HG03558 (cell line): Measurements from ENCODE around the gene LRRC8A.
"Not testable (repeated sequence)": the region's sequence is repeated elsewhere in the genome, so short reads cannot be mapped to it uniquely, and the experiment has no call there.

Experiments
- ATAC-seq: cut with Tn5 transposase; IDR thresholded peaks from one replicate; pipeline ENCODE4 v1.9.1; 2021; ENCODE audit warnings: moderate number of reproducible peaks; ENCODE audit not compliant: unreplicated experiment; ENCODE audit errors: extremely low read depth

LRRC8A gene

DNA sequence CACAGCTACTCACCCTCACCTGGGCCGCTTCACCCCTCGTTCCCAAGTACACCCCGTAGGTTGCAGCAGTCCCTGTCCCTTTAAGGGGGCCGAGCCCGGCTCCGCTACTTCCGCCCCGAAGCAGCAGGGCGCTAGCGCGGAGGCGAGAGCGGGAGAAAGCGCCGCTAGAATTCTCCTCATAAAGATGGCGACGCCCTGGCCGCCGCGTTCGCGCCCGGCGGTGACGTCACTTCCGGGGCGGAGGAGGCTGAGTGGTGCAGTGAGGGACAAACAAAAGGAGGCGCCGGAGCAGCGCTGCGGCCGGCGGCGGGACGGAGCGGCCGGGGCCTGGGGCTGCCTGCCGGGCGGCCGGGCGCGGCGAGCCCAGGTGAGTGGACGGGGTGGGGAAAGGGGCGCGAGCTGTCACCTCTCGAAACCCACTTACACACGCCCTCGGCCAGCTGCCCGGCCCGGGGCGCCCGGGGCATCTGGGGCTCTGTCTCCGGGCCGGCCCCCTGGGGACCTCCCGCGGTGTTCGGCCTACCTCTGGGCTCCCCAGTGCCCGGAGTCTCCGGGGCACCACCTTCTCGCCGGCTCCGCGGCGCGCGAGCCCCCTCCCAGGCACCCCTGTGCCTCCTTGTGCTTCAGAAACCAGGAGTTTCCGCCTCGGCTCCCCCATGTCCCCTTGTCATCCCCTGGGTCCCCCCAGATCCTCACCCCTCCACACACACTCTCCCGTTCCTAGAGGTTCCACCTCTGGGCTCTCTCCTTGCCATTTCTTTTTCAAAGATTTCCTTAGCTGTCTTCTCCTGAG is at the start of gene LRRC8A, which contains the start of gene KYAT1:
TSS of gene LRRC8A (plus strand) at position 250 of the 793 bp plus-strand sequence. CDS start 25,032 bp downstream, outside the sequence.
TSS of gene KYAT1 (minus strand) at position 67 of the 793 bp plus-strand sequence. CDS start 36,545 bp downstream, outside the sequence.
- peak; percentile 69 for ATAC-seq

DNA sequence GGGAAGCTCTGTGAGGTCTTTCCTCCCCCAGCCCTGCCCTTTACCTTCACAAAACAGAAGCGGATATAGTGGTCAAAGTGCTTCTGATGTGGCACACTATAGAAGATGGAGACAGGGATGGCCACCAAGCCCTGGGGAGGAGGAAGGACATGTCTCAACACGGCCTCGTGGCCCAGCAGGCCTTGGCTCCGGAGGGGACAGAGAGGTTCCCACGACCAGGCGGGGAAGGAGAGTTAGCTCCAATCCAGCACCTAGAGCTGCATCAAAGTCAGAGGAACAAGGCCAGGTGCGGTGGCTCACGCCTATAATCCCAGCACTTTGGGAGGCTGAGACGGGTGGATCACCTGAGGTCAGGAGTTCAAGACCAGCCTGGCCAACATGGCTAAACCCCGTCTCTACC is 48.2 kb upstream of the LRRC8A start:
- no peak for ATAC-seq

GRCh38 chr9:128835246-128836210 is 46.4 kb upstream of the LRRC8A start:
- ATAC-seq = no peak

GRCh38 chr9:128836509-128837145 is 45.3 kb upstream of the LRRC8A start:
- no peak for ATAC-seq

GRCh38 chr9:128838338-128838737 is 43.6 kb upstream of the LRRC8A start:
- no peak for ATAC-seq

DNA sequence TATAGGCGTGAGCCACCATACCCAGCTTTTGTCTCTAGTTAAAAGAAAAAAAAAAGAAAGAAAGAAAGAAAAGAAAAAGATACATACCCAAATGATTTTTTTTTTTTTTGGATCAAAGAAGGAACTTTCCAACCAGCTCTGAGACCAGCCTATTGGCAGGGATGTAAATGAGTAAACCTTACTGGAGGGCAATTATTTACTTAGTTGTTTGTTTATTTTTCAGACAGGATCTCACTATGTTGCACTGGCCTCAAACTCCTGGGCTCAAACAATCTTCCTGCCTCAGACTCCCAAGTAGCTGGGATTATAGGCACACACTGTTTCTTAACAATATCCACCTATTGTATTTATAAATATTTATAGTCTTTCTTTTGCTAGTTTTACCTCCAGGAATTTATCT is 41.4 kb upstream of the LRRC8A start:
- ATAC-seq = no peak

GRCh38 chr9:128841694-128842492 is 40.0 kb upstream of the LRRC8A start:
- ATAC-seq = no peak

DNA sequence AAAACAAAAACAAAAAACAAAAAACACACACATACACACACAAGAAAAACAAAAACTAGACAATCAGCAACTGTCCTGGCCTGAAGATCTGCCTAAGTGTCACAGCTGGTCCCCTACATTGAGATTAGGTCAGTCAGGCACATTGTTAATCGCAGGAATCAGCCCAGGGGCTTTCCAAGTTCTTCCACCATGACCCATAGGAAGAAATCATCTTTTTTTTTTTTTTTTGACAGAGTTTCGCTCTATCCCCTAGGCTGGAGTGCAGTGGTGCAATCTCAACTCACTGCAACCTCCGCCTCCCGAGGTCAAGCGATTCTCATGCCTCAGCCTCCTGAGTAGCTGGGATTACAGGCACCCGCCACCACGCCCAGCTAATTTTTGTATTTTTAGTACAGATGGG is 38.8 kb upstream of the LRRC8A start:
- ATAC-seq = not testable (repeated sequence)

GRCh38 chr9:128845186-128845931 is 36.6 kb upstream of the LRRC8A start:
- ATAC-seq = no peak

- no peak for ATAC-seq
Measured at GRCh38 chr9:128846680-128847030, 35.3 kb upstream of the LRRC8A start.

DNA sequence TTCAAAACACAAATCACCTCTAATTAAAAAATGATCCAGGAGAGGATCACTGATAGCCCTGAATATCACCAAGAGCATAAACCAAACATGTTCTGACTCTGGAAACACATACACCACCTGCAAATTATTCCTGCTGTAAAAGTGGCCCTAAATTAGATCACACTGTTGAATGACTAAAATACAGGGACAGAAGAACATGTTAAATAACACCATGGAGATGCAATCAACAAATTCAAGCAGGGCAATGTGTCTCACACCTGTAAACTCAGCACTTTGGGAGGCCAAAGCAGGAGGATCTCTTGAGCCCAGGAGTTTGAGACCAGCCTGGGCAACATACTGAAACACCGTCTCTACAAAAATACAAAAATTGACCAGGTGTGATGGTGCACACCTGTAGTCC is 34.1 kb upstream of the LRRC8A start:
- ATAC-seq = no peak

GRCh38 chr9:128851024-128851423 is 30.9 kb upstream of the LRRC8A start:
- ATAC-seq = not testable (repeated sequence)

DNA sequence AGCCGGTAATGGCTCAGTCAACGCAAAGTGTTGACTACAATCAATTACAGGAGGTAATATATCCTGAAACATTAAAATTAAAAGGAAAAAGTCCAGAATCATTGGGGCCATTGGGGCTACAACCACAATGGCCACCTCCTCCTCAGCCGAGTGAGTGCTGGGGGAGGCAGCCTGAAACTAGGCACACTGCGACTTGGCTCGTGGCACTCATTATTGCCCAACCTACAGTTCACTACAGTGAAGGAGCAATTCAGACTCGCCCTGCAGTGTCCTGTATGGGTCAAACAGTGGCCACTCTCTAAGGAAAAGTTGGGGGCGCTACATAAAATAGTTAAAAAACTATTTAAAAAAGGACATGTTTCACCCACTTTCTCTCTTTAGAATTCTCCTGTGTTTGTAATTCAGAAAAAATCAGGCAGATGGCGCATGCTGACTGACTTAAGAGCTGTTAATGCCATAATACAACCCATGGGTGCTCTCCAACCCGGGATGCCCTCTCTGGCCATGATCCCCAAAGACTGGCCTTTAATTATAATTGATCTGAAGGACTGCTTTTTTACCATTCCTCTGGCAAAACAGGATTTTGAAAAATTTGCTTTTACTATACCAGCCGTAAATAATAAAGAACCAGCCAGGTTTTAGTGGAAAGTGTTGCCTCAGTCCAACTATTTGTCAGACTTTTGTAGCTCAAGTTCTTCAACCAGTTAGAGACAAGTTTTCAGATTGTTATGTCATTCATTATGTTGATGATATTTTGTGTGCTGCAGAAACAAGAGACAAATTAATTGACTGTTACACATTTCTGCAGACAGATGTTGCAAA is 29.9 kb upstream of the LRRC8A start:
- not testable (repeated sequence) for ATAC-seq

- not testable (repeated sequence) for ATAC-seq
Measured at GRCh38 chr9:128852646-128853045, 29.3 kb upstream of the LRRC8A start.

DNA sequence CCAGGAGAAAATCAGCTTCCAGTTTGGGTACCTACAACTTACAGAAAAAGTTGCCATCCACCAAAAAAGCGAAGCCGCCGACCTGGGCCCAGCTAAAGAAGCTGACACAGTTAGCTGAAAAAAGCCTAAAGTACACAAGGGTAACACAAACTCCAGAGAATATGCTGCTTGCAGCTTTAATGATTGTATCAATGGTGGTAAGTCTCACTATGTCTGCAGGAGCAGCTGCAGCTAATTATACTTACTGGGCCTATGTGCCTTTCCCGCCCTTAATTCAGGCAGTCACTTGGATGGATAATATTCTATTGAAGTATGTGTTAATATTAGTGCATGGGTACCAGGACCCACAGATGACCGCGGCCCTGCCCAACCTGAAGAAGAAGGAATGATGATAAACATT is 27.5 kb upstream of the LRRC8A start:
- ATAC-seq = not testable (repeated sequence)

- ATAC-seq = not testable (repeated sequence)
Measured at GRCh38 chr9:128858476-128858875, 23.5 kb upstream of the LRRC8A start.

DNA sequence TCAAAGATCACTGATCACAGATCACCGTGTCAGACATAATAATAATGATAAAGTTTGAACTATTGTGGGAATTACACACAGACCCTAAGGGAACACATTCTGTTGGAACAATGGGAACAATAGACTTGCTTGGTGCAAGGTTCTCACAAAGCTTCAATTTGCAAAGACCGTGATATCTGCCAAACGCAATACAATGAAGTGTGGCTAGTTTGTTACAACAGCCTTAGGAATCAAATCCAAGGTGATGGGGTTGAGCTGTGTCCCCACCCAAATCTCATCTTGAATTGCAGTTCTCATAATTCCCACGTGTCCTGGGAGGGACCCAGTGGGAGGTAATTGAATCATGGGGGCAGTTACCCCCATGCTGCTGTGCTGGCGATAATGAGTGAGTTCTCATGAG is 21.0 kb upstream of the LRRC8A start:
- ATAC-seq = no peak

DNA sequence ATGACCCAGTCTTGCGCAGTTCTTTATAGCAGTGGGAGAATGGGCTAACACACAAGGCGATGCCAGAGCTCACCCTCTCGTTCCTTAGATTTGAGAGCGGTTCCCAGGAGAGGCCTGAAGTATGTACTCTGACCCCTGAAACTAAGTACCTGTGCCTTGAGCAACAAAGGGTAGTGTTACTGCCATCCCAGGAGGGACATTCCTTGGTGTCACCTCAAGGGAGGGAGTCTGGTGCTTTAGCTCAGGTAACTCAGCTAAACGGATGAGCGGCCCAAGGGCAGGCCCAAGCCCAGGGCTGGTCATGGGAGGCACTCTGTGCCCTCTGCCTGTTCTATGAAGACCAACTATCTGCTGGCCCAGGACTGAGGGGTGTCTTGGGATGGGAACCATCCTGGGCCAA is 20.4 kb upstream of the LRRC8A start:
- no peak for ATAC-seq
